Activated CD4-positive, alpha-beta T cell treated with anti-CD3 and anti-CD28 coated beads, Interleukin-2, amount 10 ng/mL, durations not matched to agents 7 days and 5 days (primary cell): Measurements from ENCODE around the gene NQO1. TPM values are rescaled to one million over a fixed set of nuclear protein-coding genes. Genes with fewer than 3 reads are reported as not detected.
A peak's percentile ranks its signal among the peaks of the same experiment; 100 is the strongest.
"Not testable (repeated sequence)": the region's sequence is repeated elsewhere in the genome, so short reads cannot be mapped to it uniquely, and the experiment has no call there.

Source experiments
- CTCF ChIA-PET: fragments of 350-600 bp; sonication (Branson Sonifier 250); formaldehyde crosslinking; loops from one replicate; lab custom pipeline; 2021; ENCODE audit warnings: antibody characterized with exemption; lab: Charles Lee
- POLR2A ChIA-PET: fragments of 350-600 bp; sonication (Branson Sonifier 250); formaldehyde crosslinking; loops from one replicate; lab custom pipeline; 2021; ENCODE audit warnings: antibody characterized with exemption; lab: Charles Lee
- DNase-seq: peaks from one replicate; pipeline ENCODE4 v3.0.0-alpha.2; 2020
- H3K27ac Mint-ChIP-seq: one replicate; pipeline ENCODE4 v1.8.0; 2021; ENCODE audit warnings: mild to moderate bottlenecking, moderate library complexity, mixed read lengths
- H3K27me3 Mint-ChIP-seq: one replicate; pipeline ENCODE4 v1.8.0; 2021; ENCODE audit warnings: mixed read lengths
- H3K36me3 Mint-ChIP-seq: one replicate; pipeline ENCODE4 v1.8.0; 2021; ENCODE audit warnings: low read depth, mixed read lengths
- H3K4me1 Mint-ChIP-seq: one replicate; pipeline ENCODE4 v1.8.0; 2021; ENCODE audit warnings: mixed read lengths
- H3K4me3 Mint-ChIP-seq: one replicate; pipeline ENCODE4 v1.8.0; 2021; ENCODE audit warnings: mild to moderate bottlenecking, moderate library complexity, mixed read lengths
- H3K9me3 Mint-ChIP-seq: one replicate; pipeline ENCODE4 v1.8.0; 2021; ENCODE audit warnings: mixed read lengths
- total RNA-seq, 2 experiments: library from RNA; stranded (reverse); gene quantifications; one replicate each; pipeline ENCODE4 v1.2.3, GENCODE V29; 2021

Gene NQO1
- 10 to 100 TPM; 20.4 to 22.4 TPM for total RNA-seq

DNA sequence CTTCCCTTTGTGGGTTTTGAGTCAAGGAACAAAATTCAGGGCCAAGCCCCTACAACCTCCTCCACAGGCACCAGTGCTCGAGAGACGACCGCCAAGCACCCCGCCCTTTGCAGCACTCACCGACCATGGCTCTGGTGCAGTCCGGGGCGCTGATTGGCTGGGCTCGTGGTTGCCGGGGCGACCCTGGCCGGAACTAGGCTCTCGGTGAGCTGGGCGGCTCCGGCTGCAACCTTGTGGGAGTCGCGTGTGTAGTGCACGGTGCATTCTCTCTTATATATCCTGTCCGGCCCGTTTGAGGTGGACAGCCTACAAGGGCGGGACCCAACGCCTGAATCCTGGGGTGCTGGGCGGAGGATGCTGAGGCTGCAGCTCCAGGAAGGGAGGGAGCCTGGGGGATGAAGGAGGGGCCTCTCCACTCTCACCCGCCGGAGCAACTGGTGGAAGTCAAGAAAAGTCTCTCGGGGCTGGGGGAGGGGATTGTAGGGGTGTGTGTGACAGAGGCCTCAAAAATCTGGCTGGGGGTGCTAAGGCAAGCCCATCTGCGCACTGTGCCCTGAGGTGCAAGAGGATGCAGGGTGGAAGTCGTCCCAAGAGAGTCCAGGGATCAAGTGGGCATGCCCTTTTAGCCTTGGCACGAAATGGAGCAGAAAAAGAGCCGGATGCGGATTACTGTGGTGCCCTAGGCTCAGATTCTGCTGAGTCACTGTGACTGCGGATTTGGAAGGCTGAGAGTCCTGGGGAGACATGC lies at the start of gene NQO1:
NQO1 (minus strand) TSS at position 248 of the 748 bp plus-strand sequence; CDS start at position 127, 121 bp downstream.
- Mint-ChIP-seq H3K4me1 (peaks cover 57% of the 10 kb centered on the region), H3K36me3 (no peaks in the 10 kb centered on the region), H3K4me3 (peak within 1 kb of the TSS; percentile 92), H3K27ac (peak within 1 kb of the TSS; percentile 97), H3K27me3 (no peaks in the 10 kb centered on the region), H3K9me3 (no peaks in the 10 kb centered on the region)
- peak; percentile 95 for DNase-seq
- ChIA-PET POLR2A (interaction anchor here (0.8 kb wide), 1 partner anchor 28 kb away, joined by 5 read pairs; the partner anchor contains the start of gene NOB1), CTCF (interaction anchor here (0.6 to 7.9 kb wide), 9 partner anchors 9 to 558 kb away, joined by 3 to 50 read pairs (median 7); partner anchors contain the start of gene NOB1)

DNA sequence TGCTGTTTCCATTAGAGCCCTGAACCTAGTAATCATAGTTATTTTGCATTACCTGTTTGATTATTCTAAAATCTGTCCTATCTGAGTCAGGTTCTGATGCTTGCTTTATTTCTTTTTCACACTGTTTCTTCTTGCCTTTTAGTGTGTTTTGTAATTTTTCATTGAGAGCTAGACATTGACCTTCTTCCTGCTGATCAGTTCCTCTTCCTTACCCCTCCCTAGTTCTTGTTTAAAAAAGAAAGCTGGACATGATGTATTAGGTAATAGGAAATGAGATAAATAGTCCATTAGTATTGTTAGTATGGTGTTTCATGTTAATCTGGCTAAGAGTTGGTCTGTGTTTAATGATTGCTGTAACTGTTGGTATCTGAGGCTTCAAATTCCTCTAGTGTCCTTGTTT lies 49.2 kb upstream of the NQO1 start:
- POLR2A ChIA-PET, result no interaction called here
- H3K36me3 Mint-ChIP-seq, result peaks cover 30% of the 10 kb centered on the region
- H3K4me3 Mint-ChIP-seq, result no peak overlapping the region
- peaks cover 36% of the 10 kb centered on the region for H3K4me1 Mint-ChIP-seq
- H3K27ac Mint-ChIP-seq, result no peak overlapping the region
- DNase-seq, result no peak
- no peaks in the 10 kb centered on the region for H3K27me3 Mint-ChIP-seq
- H3K9me3 Mint-ChIP-seq, result peaks cover 17% of the 10 kb centered on the region
- CTCF ChIA-PET, result interaction anchor here (1.1 kb wide), 1 partner anchor 21 kb away, joined by 3 read pairs; the partner anchor contains the start of gene NOB1

DNA sequence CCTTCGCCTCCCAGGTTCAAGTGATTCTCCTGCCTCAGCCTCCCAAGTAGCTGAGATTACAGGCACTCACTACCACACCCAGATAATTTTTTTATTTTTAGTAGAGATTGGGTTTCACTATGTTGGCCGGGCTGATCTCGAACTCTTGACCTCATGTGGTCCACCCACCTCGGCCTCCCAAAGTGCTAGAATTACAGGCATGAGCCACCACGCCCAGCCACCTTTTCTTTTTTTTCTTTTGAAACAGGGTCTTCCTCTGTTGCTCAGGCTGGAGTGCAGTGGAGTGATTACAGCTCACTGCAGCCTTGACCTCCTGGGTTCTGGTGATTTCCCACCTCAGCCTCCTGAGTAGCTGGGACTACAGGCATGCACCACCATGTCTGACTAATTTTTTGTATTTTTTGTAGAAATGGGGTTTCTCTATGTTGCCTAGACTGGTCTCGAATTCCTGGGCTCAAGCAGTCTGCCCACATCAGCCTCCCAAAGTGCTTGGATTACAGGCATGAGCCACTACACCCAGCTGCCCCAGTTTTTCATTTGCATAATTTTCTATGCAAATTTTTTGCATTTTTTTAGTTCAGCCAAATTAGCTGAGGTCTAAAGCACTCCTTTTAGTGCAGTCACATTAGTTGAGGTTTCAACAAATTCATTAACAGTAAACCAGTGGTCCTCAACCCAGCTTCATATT lies 47.0 kb upstream of the NQO1 start:
- DNase-seq, result no peak
- Mint-ChIP-seq H3K27me3 (no peaks in the 10 kb centered on the region), H3K27ac (peak overlapping the region; percentile 13), H3K4me3 (no peak overlapping the region), H3K36me3 (peaks cover 29% of the 10 kb centered on the region), H3K9me3 (peaks cover 17% of the 10 kb centered on the region), H3K4me1 (peaks cover 40% of the 10 kb centered on the region)
- ChIA-PET CTCF (interaction anchor here (0.5 to 0.9 kb wide), 2 partner anchors 11 to 274 kb away, joined by 3 read pairs; no protein-coding TSS in a partner anchor), POLR2A (no interaction called here)

DNA sequence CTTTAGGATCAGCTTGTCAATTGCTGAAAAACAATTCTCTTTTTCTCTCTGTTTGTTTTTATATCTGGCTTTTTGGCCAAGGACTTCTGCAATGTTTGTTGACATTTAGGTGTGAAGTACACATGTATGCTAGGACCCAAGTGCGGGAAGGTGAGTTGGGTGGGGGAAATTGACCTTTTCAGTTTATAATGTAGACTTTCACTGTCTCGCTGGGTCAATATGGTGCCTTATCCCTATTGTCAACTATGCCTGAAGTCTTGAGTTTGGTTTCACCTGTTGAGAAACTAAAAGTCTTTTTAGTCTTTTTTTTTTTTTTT lies 45.2 kb upstream of the NQO1 start:
- ChIA-PET CTCF (interaction anchor here (0.6 to 3.7 kb wide), 2 partner anchors 17 to 337 kb away, joined by 5 to 17 read pairs; partner anchors contain the start of gene NOB1), POLR2A (no interaction called here)
- Mint-ChIP-seq H3K4me3 (no peak overlapping the region), H3K4me1 (peaks cover 47% of the 10 kb centered on the region), H3K27ac (no peak overlapping the region), H3K9me3 (peaks cover 17% of the 10 kb centered on the region), H3K36me3 (peaks cover 26% of the 10 kb centered on the region), H3K27me3 (no peaks in the 10 kb centered on the region)
- DNase-seq, result no peak

DNA sequence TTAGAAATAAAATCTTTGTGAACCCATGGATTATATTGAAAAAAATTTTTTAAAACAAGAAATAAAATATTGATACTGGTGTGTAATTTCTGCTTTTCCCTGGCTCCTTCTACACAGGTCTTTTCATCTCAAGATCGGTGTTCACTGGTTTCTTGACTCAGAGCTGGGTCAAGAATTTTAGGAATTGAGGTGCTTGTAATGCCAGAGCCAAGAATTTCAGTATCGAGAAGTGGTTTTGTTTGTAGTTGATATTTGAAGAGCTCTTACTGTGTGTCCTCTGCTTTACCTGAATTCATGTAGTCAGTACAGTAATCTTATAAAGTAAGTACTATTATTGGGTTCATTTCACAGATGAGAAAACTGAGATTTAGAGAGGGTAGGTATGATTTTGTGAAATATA lies 43.0 kb upstream of the NQO1 start:
- Mint-ChIP-seq H3K4me1 (peaks cover 47% of the 10 kb centered on the region), H3K4me3 (no peak overlapping the region), H3K36me3 (peaks cover 14% of the 10 kb centered on the region), H3K27ac (no peak overlapping the region), H3K9me3 (peaks cover under 1% of the 10 kb centered on the region), H3K27me3 (no peaks in the 10 kb centered on the region)
- ChIA-PET CTCF (interaction anchor here (0.5 to 3.7 kb wide), 3 partner anchors 11 to 503 kb away, joined by 3 to 17 read pairs (median 3); partner anchors contain the start of gene NOB1), POLR2A (no interaction called here)
- no peak for DNase-seq

DNA sequence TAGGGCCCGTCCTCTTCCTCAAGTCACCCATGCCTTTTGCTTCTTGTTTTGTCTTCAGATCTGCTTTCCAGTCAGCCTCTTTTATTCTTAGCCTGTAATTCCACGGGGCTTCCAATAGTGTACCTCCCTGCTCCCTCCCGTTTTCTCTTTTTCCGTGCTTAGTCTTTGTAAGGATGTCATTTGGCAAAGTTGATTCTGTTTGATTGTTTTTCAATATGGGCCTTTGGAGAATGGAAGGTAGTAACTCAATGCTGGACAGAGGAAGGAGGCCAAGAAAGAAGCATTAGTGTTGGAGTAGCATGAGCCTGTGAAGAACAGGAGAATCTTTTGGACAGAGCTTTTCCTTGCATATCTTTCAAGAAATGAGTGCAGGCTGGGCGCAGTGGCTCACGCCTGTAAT lies 42.3 kb upstream of the NQO1 start:
- POLR2A ChIA-PET, result no interaction called here
- no peaks in the 10 kb centered on the region for H3K27me3 Mint-ChIP-seq
- no peak overlapping the region for H3K27ac Mint-ChIP-seq
- DNase-seq, result no peak
- peaks cover 44% of the 10 kb centered on the region for H3K4me1 Mint-ChIP-seq
- H3K9me3 Mint-ChIP-seq, result no peaks in the 10 kb centered on the region
- peaks cover 9% of the 10 kb centered on the region for H3K36me3 Mint-ChIP-seq
- no peak overlapping the region for H3K4me3 Mint-ChIP-seq
- CTCF ChIA-PET, result interaction anchor here (1.3 to 3.7 kb wide), 2 partner anchors 12 to 14 kb away, joined by 3 to 17 read pairs; partner anchors contain the start of gene NOB1

DNA sequence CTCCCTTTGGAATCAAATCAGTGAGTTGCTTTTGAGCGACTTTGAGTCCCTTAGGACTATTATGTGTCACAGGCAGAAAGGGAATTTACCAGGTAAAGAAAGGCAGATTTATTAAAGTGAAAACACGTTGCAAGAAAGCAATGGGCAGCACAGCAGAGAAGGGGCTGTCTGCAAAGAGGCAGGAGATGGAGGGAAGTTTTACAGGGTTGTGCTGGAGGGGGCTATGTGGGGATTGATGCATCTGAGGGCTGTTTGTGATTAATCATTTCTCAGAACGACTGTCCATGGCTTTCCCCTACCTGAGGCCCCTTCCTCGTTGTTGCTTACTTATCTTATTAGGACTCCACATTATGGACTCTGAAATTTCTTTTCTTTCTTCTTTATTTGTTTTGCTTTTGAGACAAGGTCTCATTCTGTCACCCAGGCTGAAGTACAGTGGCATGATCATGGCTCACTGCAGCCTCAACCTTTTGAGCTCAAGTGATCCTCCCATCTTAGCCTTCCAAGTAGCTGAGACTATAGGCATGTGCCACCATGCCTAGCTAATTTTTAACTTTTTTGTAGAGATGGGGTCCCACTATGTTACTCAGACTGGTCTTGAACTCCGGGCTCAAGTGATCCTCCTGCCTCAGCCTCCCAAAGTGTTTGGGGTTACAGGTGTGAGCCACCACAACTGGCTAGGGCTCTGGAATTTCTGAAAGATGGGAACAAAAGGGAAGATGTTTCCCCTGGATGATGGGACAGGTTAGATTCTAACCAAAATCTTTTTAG lies 41.3 kb upstream of the NQO1 start:
- H3K27me3 Mint-ChIP-seq, result no peaks in the 10 kb centered on the region
- no peak overlapping the region for H3K4me3 Mint-ChIP-seq
- ChIA-PET CTCF (interaction anchor here (1.3 to 1.6 kb wide), 3 partner anchors 12 to 14 kb away, joined by 3 to 4 read pairs (median 4); partner anchors contain the start of gene NOB1), POLR2A (no interaction called here)
- peaks cover 9% of the 10 kb centered on the region for H3K36me3 Mint-ChIP-seq
- H3K27ac Mint-ChIP-seq, result no peak overlapping the region
- no peaks in the 10 kb centered on the region for H3K9me3 Mint-ChIP-seq
- peaks cover 42% of the 10 kb centered on the region for H3K4me1 Mint-ChIP-seq
- no peak for DNase-seq

DNA sequence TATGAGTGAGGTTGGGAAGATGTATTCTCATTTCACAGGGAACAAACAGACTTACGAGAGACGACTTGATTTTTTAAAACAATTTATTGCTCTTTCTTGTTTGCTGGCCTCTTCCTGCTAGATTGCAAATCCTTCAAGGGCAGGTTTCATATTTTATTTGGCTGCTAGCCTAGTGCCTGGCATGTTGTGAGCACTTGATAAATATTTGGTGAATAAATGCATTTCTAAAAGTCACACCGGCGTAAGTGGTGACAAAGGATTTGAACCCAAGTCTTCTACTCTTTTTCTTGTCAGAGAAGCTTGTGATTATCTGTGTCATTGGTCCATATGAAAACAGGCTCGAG lies 37.2 kb upstream of the NQO1 start:
- H3K27ac Mint-ChIP-seq, result peak overlapping the region; percentile 98
- H3K36me3 Mint-ChIP-seq, result peaks cover 9% of the 10 kb centered on the region
- ChIA-PET CTCF (interaction anchor here (1.4 to 3.0 kb wide), 2 partner anchors 9 to 55 kb away, joined by 3 to 18 read pairs; partner anchors contain the start of gene NOB1), POLR2A (no interaction called here)
- no peaks in the 10 kb centered on the region for H3K9me3 Mint-ChIP-seq
- peak overlapping the region; percentile 78 for H3K4me3 Mint-ChIP-seq
- H3K4me1 Mint-ChIP-seq, result peaks cover 33% of the 10 kb centered on the region
- no peaks in the 10 kb centered on the region for H3K27me3 Mint-ChIP-seq
- DNase-seq, result no peak

DNA sequence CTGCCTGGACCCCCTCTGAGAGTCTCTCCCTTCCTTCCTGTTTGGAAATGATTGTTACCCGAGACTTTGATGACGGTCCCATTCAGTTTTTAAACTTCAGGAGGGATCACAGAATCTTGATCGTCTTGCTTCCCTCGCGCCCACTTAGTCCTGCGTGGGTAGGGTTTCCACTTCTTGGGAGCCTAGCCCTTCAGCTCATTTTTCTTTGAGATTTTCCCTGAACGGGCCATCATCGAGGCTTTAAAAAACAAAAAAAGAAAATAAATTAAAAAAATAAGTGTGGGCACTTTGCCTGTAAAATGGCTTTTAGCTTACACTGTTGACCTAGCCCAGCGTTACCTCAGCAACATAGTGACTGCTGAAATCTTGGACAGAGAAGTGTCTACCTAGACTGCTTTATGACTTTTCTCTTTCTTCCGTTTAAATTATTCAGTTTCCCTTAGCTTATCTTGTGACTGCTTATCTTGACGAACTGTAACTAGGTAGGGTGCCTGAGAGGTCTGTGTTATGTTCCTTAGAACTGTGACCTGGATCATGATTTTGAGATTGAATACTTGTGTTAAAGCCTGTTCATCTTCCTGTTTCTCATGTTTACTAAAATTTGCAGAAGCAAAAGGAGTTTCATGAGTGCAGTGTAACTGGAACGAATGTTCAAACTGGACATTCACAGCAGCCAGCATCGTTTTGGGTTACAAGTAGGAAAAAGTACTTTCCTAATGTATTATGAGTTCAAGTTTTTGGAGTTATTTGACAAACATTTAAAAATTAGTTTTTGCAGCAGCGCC lies 36.6 kb upstream of the NQO1 start:
- Mint-ChIP-seq H3K27ac (peak overlapping the region; percentile 98), H3K27me3 (no peaks in the 10 kb centered on the region), H3K9me3 (no peaks in the 10 kb centered on the region), H3K4me3 (peak overlapping the region; percentile 78), H3K36me3 (peaks cover 9% of the 10 kb centered on the region), H3K4me1 (peaks cover 33% of the 10 kb centered on the region)
- ChIA-PET POLR2A (interaction anchor here (1.3 kb wide), 1 partner anchor 9 kb away, joined by 3 read pairs; no protein-coding TSS in a partner anchor), CTCF (interaction anchor here (0.6 to 3.0 kb wide), 4 partner anchors 9 to 54 kb away, joined by 3 to 18 read pairs (median 3); partner anchors contain the start of gene NOB1)
- DNase-seq, result peak; percentile 33

DNA sequence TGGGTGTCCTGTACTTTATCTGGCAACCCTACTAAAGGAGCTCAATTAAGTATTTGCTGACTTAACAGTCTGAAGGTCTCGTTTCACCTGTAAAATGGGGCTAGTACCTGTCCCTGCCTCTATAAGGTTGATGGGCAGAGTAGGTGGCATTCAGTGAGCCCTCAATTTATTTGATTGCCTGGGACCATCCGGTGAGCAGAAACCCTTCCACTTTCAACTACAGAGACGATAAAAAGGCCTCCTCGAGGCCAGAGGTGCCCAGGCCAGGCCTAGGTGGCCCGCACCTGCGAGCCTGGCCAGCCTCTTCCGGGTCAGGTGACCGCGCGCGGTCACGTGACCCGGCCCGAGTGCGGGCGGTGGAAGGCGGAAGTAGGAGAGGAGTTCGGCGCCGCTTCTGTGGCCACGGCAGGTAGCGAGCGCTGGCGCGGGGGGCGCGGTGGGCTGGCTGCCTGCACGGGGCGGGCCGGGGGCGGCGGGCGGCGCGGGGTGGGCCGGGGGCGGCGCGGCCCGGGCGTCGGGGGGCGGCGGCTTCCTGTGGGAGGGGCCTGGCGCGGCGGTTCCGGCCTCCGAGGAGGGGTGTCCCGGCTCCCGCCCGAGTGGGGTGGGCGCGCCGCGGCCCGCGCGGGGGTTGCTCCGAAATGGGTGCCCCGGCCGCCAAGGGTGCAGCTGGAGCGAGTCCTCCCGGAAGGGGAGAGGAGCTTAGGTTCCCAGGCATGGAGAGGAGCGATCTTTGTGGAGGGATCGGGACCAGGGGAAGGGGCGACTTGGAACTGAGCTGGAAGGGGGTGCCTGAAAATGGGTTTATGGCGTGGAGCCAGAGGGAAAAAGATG lies 35.8 kb upstream of the NQO1 start, which contains the start of gene WWP2:
WWP2 (plus strand) TSS at position 350 of the 831 bp plus-strand sequence. CDS start 24,679 bp downstream, outside the sequence.
- DNase-seq, result peak; percentile 79
- Mint-ChIP-seq H3K4me1 (peaks cover 29% of the 10 kb centered on the region), H3K4me3 (peak within 1 kb of the TSS; percentile 89), H3K36me3 (peaks cover 9% of the 10 kb centered on the region), H3K27ac (peak within 1 kb of the TSS; percentile 99), H3K9me3 (no peaks in the 10 kb centered on the region), H3K27me3 (no peaks in the 10 kb centered on the region)
- POLR2A ChIA-PET, result interaction anchor here (1.3 kb wide), 1 partner anchor 8 kb away, joined by 3 read pairs; no protein-coding TSS in a partner anchor
- CTCF ChIA-PET, result interaction anchor here (0.6 to 3.0 kb wide), 5 partner anchors 8 to 53 kb away, joined by 3 to 18 read pairs (median 3); partner anchors contain the start of gene NOB1

DNA sequence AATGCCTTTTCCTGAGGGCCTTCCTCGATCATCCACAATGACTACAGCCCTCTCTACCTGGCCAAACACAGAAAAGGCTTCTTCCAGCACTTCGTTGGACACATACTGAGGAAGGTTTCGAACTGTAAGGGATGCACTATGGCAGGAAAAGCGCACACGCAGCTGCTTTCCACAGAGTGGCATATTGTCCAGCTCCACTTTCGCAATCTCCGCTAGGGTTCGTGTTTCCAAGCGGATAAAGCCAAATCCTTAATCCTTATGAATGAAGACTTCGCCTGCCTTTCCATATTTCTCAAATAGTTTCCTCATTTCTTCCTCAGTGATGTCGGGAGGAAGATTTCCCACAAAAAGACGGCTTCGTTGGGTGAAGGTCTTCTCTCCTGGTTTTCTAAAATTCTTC lies 31.0 kb upstream of the NQO1 start:
- CTCF ChIA-PET, result interaction anchor here (0.6 kb wide), 1 partner anchor 223 kb away, joined by 5 read pairs; no protein-coding TSS in a partner anchor
- H3K27ac Mint-ChIP-seq, H3K27me3 Mint-ChIP-seq, POLR2A ChIA-PET, DNase-seq, H3K9me3 Mint-ChIP-seq, H3K4me3 Mint-ChIP-seq: not testable (repeated sequence)
- Mint-ChIP-seq H3K36me3 (peaks cover 12% of the 10 kb centered on the region), H3K4me1 (peaks cover 33% of the 10 kb centered on the region)
